Breast epithelium (tissue), 3 donors: ENCODE measurements around the gene RCVRN.

ENCODE experiments used
- POLR2AphosphoS5 ChIP-seq, 3 donors: sonication (generic); formaldehyde crosslinking; IDR thresholded peaks; one replicate each; pipeline ENCODE4 v1.6.1; 2017; ENCODE audit warnings: antibody characterized with exemption in 3 of 3
- TF ChIP-seq, protein P1 (sequence below), 3 donors: fragments of 450-650 bp; IDR thresholded peaks; one replicate each; pipeline ENCODE4 v1.5.1; 2016 to 2017; ENCODE audit warnings: antibody characterized with exemption in 3 of 3, mild to moderate bottlenecking in 3 of 3, moderate library complexity in 3 of 3

DNA sequence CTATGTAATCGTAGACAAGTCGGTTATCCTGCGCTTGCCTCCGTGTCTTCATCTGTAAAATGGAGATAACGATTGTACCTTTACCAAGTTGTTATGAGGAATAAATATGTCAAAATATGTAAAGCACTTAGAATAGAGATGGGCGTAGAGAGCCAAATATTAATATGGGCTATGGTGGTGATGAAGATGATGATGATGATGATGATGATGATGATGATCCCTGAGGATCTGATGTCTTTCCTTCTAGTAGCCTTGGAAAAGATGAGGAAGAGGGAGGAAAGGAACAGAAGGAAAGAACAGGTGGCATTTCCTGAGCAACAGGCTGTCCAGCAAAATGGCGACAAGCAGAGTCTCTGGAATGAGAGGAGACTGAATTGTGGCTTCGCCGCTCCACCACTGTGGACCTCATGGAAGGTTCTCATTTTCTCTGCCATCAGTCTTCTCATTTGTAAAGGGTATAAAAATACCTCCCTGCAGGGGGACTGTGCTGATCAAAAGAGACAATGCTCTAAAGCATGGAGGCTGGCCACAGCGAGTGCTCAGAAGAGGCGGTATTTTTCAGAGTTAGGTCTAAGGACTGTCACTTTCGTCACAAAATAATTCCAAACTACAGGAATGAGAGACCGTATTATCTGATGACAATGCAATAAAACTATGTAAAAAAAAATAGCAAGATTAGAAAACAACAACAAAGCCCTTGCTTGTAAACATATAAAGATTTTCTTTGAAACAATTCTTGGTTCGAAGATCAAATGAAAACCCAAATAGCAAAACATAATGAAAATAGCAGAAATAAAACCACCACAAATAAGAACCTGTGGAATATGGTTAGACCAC lies 17.2 kb upstream of the RCVRN start:
- TF ChIP-seq, protein P1, sequence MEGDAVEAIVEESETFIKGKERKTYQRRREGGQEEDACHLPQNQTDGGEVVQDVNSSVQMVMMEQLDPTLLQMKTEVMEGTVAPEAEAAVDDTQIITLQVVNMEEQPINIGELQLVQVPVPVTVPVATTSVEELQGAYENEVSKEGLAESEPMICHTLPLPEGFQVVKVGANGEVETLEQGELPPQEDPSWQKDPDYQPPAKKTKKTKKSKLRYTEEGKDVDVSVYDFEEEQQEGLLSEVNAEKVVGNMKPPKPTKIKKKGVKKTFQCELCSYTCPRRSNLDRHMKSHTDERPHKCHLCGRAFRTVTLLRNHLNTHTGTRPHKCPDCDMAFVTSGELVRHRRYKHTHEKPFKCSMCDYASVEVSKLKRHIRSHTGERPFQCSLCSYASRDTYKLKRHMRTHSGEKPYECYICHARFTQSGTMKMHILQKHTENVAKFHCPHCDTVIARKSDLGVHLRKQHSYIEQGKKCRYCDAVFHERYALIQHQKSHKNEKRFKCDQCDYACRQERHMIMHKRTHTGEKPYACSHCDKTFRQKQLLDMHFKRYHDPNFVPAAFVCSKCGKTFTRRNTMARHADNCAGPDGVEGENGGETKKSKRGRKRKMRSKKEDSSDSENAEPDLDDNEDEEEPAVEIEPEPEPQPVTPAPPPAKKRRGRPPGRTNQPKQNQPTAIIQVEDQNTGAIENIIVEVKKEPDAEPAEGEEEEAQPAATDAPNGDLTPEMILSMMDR (IDR thresholded peaks at IDR 0.05): no peak
- TF ChIP-seq POLR2AphosphoS5 (IDR thresholded peaks at IDR 0.05): no peak
